ENCODE data around the gene PAXX. TPM values are rescaled to one million over a fixed set of nuclear protein-coding genes. Genes with fewer than 3 reads are reported as not detected.
A peak's percentile ranks its signal among the peaks of the same experiment; 100 is the strongest.

The PAXX gene
- total RNA-seq, 1 donor from 2014 or later: 10.0 TPM

DNA sequence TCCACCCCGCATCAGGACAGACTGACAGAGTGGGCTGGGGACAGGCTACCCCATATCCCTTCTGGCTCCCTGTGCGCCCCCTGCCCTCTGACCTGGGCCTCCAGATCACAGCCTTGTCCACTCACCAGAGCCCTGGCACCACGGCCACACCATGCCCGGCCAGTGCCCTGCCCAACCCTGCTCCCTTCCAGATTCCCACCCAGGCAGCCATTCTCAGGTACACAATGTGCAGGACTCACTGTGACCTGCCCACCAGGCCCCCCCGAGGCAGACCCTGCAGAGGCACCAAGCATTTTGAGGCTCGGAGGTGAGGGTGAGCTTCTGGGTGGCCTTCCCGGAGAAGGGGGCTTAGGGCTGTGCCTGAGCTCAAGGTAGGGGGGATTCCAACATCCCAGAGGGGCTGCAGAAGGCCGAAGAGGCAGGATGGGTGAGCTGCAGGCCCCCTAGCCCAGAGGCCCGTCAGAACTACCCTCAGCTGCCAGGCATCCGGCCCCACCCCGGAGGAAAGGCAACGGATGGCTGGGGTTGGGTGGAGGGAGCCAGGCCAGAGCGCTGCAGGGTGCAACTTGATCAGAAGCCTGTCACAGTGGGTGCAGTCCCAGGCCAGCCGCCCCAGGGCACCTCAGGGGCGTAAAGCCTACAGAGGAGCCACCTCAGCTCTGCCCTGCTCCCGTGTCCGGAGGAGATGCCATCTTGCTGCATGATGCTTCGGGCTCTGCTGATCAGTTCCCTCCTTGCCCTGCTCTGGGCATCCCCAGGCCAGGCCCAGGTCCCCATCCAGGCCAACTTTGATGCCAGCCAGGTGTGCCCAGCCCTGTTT, 9.8 kb upstream of the PAXX start, which contains the start of gene LCNL1:
TSS of gene LCNL1 (plus strand) at position 762 of the 820 bp plus-strand sequence. CDS start 594 bp downstream, outside the sequence.
- peaks cover 10% of the 10 kb centered on the region for H3K27me3 ChIP-seq (ENCODE audit: control insufficient read depth, insufficient read depth, low read length)

DNA sequence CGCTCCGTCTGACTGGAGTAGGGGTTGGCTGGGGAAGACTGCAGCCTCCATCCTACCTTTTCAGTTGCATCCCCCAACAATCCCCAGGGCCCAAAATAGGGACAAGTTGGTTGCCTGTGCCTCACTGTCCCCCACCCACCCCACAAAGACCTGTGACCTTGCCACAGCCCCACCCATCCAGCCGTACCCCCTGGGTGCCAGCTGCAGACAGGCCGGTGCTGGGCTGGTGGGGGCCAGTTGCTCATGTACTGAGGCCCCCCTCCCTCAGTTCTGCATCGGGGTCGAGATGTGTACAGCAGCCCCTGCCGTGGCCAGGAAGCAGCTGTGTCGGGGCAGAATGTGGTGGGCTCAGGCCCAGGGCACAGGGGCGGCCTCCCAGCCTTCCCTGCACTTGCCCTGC, 9.1 kb upstream of the PAXX start:
- Histone ChIP-seq H3K36me3 (ENCODE audit: control insufficient read depth, insufficient read depth, low read length) (no peaks in the 10 kb centered on the region), H3K4me3 (ENCODE audit: low read depth, low read length) (no peak overlapping the region), H3K27me3 (ENCODE audit: control insufficient read depth, insufficient read depth, low read length) (peaks cover 10% of the 10 kb centered on the region)
- TF ChIP-seq, protein P1, sequence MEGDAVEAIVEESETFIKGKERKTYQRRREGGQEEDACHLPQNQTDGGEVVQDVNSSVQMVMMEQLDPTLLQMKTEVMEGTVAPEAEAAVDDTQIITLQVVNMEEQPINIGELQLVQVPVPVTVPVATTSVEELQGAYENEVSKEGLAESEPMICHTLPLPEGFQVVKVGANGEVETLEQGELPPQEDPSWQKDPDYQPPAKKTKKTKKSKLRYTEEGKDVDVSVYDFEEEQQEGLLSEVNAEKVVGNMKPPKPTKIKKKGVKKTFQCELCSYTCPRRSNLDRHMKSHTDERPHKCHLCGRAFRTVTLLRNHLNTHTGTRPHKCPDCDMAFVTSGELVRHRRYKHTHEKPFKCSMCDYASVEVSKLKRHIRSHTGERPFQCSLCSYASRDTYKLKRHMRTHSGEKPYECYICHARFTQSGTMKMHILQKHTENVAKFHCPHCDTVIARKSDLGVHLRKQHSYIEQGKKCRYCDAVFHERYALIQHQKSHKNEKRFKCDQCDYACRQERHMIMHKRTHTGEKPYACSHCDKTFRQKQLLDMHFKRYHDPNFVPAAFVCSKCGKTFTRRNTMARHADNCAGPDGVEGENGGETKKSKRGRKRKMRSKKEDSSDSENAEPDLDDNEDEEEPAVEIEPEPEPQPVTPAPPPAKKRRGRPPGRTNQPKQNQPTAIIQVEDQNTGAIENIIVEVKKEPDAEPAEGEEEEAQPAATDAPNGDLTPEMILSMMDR (IDR thresholded peaks at IDR 0.05; ENCODE audit: insufficient read depth, low read length, severe bottlenecking): no peak
- DNase-seq (ENCODE audit: low read depth): no peak
- no peak for FAIRE-seq

More for the DNA sequence above, 9.8 kb upstream of the PAXX start, which contains the start of gene LCNL1:
- H3K36me3 ChIP-seq (ENCODE audit: control insufficient read depth, insufficient read depth, low read length): no peaks in the 10 kb centered on the region
- no peak within 1 kb of the TSS for H3K4me3 ChIP-seq (ENCODE audit: low read depth, low read length)
- no peak for FAIRE-seq
- DNase-seq (ENCODE audit: low read depth): no peak
- TF ChIP-seq, protein P1 (IDR thresholded peaks at IDR 0.05; ENCODE audit: insufficient read depth, low read length, severe bottlenecking): no peak

DNA sequence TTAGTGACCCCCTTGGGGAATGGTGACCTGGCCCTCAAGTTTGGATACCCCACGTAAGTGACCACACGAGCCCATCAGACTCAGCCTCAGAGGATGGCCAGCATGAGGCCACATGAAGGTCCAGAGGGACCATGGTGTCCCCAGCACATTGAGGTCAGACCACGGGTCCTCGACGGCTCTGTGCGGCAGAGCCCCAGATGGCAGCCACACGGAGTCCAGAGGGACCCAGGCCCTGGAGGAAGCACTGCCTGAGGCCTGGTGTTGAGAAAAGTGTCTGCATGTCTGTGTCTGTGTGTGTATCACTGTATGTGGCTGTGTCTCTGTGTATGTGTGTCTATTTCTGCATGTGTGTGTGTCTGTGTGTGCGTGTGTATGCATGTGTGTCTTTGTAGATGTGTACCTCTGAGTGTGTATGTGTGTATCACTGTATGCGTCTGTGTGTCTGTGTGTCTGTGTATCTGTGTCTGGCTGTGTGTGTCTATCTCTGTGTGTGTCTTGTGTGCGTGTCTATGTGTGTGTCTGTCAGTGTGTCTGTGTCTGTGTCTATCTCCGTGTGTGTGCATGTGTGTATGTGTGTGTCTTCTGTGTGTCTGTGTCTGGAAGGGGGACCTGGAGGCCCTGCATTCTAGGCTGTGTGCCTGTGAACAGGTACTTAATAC, 8.4 kb upstream of the PAXX start:
- FAIRE-seq (peak; percentile 95), DNase-seq (ENCODE audit: low read depth) (no peak)
- Histone ChIP-seq H3K36me3 (ENCODE audit: control insufficient read depth, insufficient read depth, low read length) (no peaks in the 10 kb centered on the region), H3K4me3 (ENCODE audit: low read depth, low read length) (no peak overlapping the region), H3K27me3 (ENCODE audit: control insufficient read depth, insufficient read depth, low read length) (peaks cover 10% of the 10 kb centered on the region)
- TF ChIP-seq, protein P1 (IDR thresholded peaks at IDR 0.05; ENCODE audit: insufficient read depth, low read length, severe bottlenecking): no peak

DNA sequence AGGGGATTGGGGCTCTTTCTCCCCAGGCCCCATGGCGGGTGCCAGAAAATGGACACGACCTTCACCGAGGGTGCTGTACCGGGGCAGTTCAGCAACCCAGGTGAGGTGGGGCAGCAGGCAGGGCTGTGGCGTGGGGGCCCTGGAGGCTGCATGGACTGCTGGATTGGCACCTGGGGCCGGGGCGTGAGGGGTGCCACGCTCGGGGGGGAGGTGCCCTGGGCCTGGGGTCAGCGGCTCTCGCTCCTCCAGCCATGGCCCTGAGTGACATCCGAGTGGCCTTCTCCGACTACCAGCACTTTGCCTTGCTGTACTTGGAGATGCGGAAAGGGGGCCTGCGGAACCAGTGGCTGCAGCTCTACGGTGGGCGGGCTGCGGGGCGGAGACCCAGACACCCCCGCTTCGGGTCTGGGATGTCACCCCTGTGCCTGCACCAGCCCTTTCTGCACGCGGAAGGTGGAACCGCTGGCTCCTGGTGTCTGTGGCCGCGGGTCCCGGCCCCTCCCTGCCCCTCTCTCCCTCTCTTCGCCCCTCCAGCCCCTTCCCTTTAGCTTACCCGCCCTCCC, 7.7 kb upstream of the PAXX start:
- peaks cover 10% of the 10 kb centered on the region for H3K27me3 ChIP-seq (ENCODE audit: control insufficient read depth, insufficient read depth, low read length)
- TF ChIP-seq, protein P1 (IDR thresholded peaks at IDR 0.05; ENCODE audit: insufficient read depth, low read length, severe bottlenecking): no peak
- H3K4me3 ChIP-seq (ENCODE audit: low read depth, low read length): no peak overlapping the region
- no peak for DNase-seq (ENCODE audit: low read depth)
- FAIRE-seq: no peak
- H3K36me3 ChIP-seq (ENCODE audit: control insufficient read depth, insufficient read depth, low read length): no peaks in the 10 kb centered on the region

DNA sequence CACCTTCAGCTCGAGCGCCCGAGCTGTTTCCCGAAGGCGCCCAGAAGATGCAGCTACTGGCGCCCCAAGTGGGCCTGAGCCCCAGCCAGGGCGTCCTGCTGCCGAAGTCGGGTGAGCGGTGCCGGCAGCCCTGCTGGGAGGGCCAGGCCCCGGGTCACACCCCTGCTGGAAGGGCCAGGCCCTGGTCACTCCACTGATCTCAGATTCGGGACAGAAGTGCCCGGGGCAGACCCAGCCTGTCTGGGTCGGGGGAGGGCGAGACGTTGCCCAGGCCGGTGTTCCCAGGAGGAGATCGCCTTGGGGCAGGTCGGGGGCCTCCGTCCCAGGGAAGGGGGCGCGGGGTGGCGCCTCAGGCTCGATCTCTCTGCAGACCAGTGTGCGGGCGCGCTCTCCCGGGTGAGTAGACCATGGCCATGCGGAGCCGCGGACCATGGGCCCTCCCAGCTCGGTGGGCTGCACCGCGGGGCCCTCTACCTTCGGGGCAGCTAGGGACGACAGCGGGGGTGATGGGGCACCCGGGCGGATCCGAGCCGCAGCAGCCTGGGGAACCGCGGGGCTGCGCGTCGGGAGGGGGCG, 7.1 kb upstream of the PAXX start:
- DNase-seq (ENCODE audit: low read depth): no peak
- no peaks in the 10 kb centered on the region for H3K36me3 ChIP-seq (ENCODE audit: control insufficient read depth, insufficient read depth, low read length)
- FAIRE-seq: no peak
- no peak overlapping the region for H3K4me3 ChIP-seq (ENCODE audit: low read depth, low read length)
- peaks cover 10% of the 10 kb centered on the region for H3K27me3 ChIP-seq (ENCODE audit: control insufficient read depth, insufficient read depth, low read length)
- TF ChIP-seq, protein P1 (IDR thresholded peaks at IDR 0.05; ENCODE audit: insufficient read depth, low read length, severe bottlenecking): no peak

Data from bronchial epithelial cell (primary cell).